ENCODE measurements around the gene RAD51B.

Gene RAD51B

DNA sequence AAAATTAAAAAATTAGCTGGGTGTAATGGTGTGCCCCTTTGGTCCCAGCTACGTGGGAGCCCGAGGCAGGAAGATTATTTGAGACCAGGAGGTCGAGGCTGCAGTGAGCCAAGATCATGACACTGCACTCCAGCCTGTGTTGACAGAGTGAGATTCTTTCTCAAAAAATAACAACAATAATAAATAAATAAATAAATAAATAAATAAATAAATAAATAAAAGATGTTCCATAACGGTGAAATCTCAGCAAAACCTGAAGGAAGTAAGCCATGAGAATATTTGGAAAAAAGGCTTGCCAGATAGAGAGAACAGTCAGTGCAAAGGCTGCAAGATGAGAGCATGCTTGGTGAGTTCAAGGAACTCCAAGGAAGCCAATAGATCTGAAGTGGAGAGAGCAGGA lies 176.7 kb downstream of the RAD51B start:
- TF ChIP-seq CTCF (IDR thresholded peaks at IDR 0.05; ENCODE audit: low read depth, low read length, missing control alignments): no peak
- no peak overlapping the region for H3K27ac ChIP-seq
- H3K36me3 ChIP-seq (replicated peaks): no peaks in the 10 kb centered on the region
- in situ Hi-C loops (cut with HindIII; ENCODE audit: low pct_ligation_motif_present, low sequenced_read_pairs): no loop called here
- no peak for DNase-seq
- no peak overlapping the region for H3K4me3 ChIP-seq (ENCODE audit: low read depth, low read length)
- H3K27me3 ChIP-seq (replicated peaks): no peaks in the 10 kb centered on the region

GRCh38 chr14:67998834-67999233 lies 179.3 kb downstream of the RAD51B start:
- TF ChIP-seq CTCF (IDR thresholded peaks at IDR 0.05; ENCODE audit: low read depth, low read length, missing control alignments): no peak
- H3K27ac ChIP-seq: peak overlapping the region; percentile 8
- in situ Hi-C loops (cut with HindIII; ENCODE audit: low pct_ligation_motif_present, low sequenced_read_pairs): no loop called here
- no peaks in the 10 kb centered on the region for H3K36me3 ChIP-seq (replicated peaks)
- H3K4me3 ChIP-seq (ENCODE audit: low read depth, low read length): no peak overlapping the region
- H3K27me3 ChIP-seq (replicated peaks): no peaks in the 10 kb centered on the region
- DNase-seq: no peak

DNA sequence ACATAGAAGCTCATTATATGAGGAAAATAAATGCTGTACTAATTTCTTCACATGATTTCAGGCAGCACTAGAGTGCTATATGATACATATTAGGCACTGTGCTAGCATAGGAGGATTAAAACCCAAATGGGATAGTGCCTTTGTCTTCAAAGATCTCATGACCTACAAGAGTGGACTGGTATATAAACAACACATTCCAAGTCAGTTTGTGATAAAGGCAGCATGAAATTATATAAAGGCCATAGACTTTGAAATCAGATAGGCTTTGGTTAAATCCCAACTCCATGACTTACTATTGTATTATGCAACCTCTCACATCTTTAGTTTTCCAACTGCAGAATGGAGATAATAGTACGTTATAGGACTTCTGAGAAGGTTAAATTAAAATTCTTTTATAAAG lies 179.7 kb downstream of the RAD51B start:
- Histone ChIP-seq H3K36me3 (replicated peaks) (no peaks in the 10 kb centered on the region), H3K4me3 (ENCODE audit: low read depth, low read length) (no peak overlapping the region), H3K27ac (peak overlapping the region; percentile 8), H3K27me3 (replicated peaks) (no peaks in the 10 kb centered on the region)
- in situ Hi-C loops (cut with HindIII; ENCODE audit: low pct_ligation_motif_present, low sequenced_read_pairs): no loop called here
- no peak for TF ChIP-seq CTCF (IDR thresholded peaks at IDR 0.05; ENCODE audit: low read depth, low read length, missing control alignments)
- DNase-seq: no peak

DNA sequence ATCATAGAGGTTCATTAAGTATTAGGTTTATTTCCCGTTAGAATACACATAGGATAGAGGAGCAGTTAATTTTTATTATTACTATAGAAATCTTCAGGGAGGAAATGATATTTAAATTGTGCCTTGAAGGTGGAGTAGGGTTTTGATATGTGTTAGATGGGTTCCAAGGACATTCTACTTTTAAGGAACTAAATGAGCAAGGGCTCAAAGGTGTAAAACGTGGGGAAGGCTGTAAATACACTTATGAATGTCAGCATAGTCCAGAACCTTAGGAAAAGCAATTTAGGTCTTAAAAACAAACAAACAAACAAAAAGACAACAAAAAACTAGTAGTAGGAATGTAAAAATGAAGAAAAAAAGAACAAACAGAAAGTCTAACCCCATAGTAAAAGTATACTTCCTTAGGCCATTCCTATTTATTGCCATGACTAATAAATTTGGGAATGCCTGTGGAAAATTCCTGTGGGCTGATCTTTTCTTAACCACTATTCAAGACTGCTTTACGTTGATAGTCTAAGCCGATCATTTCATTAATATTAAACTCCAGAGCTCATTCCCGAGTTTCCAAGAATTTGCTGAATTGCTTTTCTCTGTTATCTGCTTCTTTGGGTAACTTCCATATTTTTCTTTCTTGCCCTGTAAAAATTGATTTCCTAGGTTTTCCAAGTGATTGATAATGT lies 180.3 kb downstream of the RAD51B start:
- Histone ChIP-seq H3K36me3 (replicated peaks) (no peaks in the 10 kb centered on the region), H3K27ac (peak overlapping the region; percentile 45), H3K27me3 (replicated peaks) (no peaks in the 10 kb centered on the region), H3K4me3 (ENCODE audit: low read depth, low read length) (no peak overlapping the region)
- in situ Hi-C loops (cut with HindIII; ENCODE audit: low pct_ligation_motif_present, low sequenced_read_pairs): no loop called here
- no peak for TF ChIP-seq CTCF (IDR thresholded peaks at IDR 0.05; ENCODE audit: low read depth, low read length, missing control alignments)
- DNase-seq: peak; percentile 62

DNA sequence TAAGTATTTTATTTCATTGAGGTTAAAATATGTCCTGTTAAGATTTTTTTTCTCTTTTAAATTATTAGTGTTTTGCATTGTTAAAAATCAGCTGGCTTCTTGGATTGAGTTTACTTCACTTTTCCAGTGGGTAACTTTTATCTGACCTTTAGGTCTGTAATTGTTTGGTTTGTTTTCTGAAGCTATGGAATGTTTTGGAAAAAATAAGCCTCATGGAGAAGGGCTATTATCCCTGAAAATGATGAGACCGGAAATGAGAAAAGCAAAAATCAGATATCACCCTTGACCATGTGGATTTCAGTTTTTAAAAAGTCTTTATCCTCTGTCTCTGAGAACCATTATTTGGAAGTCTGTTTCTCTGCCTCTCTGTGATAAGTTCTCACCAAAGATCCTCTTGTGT lies 180.9 kb downstream of the RAD51B start:
- no peak overlapping the region for H3K4me3 ChIP-seq (ENCODE audit: low read depth, low read length)
- H3K36me3 ChIP-seq (replicated peaks): no peaks in the 10 kb centered on the region
- DNase-seq: no peak
- TF ChIP-seq CTCF (IDR thresholded peaks at IDR 0.05; ENCODE audit: low read depth, low read length, missing control alignments): no peak
- in situ Hi-C loops (cut with HindIII; ENCODE audit: low pct_ligation_motif_present, low sequenced_read_pairs): no loop called here
- H3K27ac ChIP-seq: peak overlapping the region; percentile 31
- no peaks in the 10 kb centered on the region for H3K27me3 ChIP-seq (replicated peaks)

GRCh38 chr14:68008491-68008890 lies 188.9 kb downstream of the RAD51B start:
- H3K36me3 ChIP-seq (replicated peaks): no peaks in the 10 kb centered on the region
- no peak overlapping the region for H3K4me3 ChIP-seq (ENCODE audit: low read depth, low read length)
- in situ Hi-C loops (cut with HindIII; ENCODE audit: low pct_ligation_motif_present, low sequenced_read_pairs): no loop called here
- H3K27me3 ChIP-seq (replicated peaks): no peaks in the 10 kb centered on the region
- H3K27ac ChIP-seq: no peak overlapping the region
- no peak for TF ChIP-seq CTCF (IDR thresholded peaks at IDR 0.05; ENCODE audit: low read depth, low read length, missing control alignments)
- no peak for DNase-seq
